HTR-8/SVneo (cell line): ENCODE results near the gene CST3.
A peak's percentile ranks its signal among the peaks of the same experiment; 100 is the strongest.
"Not testable (repeated sequence)": the region's sequence is repeated elsewhere in the genome, so short reads cannot be mapped to it uniquely, and the experiment has no call there.

ENCODE experiments used
- DNase-seq: peaks from one replicate; pipeline ENCODE4 v3.0.0; 2011; ENCODE audit warnings: low spot score, mixed read lengths; ENCODE audit not compliant: insufficient read length
- FAIRE-seq: peaks from 2 replicates; lab custom pipeline; 2011; peaks lifted over from hg19 to GRCh38; lab: Jason Lieb, UNC

CST3 gene

DNA sequence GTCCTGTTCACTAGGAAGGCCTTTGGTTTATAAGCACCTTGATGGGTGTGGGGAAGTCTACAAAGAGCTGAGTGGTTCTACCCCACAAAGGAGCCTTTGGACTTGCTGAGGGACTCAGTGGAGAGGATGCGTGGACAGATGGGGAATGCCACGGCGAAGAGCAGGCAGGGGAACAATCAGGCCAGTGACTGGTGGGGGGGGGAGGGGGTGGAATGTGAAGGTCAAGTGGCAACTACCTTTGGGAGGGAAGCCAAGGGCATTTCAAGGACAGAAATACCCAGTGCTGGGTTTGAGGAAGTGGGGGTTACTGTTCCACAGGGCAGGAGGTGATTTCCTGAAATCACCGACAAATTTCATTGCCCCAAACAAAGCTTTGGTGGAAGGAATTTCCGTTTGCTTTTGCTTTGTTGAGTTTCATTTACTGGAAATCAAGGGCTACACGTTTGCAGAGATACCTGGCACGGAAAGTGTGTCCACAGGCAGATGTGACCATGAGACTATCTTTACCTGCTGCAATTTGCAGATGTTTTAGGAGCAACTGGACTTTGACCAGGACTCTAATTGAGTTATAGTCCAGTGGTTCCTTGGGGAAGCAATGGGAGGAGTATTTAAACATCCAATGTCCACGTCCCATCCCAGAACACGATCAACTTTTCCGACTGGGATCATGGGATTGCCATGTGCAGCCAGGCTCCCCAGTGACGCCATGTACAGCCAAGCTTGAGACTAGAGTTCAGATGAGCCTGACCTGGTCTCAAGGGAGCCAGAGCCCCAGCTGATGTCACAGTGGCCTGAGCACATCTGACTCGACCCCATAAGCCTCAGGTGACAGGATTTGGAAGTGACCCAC lies 8.0 kb downstream of the CST3 start:
- DNase-seq (no peak), FAIRE-seq (no peak)

GRCh38 chr20:23629017-23629541 lies 8.7 kb downstream of the CST3 start:
- FAIRE-seq: no peak
- DNase-seq: no peak

DNA sequence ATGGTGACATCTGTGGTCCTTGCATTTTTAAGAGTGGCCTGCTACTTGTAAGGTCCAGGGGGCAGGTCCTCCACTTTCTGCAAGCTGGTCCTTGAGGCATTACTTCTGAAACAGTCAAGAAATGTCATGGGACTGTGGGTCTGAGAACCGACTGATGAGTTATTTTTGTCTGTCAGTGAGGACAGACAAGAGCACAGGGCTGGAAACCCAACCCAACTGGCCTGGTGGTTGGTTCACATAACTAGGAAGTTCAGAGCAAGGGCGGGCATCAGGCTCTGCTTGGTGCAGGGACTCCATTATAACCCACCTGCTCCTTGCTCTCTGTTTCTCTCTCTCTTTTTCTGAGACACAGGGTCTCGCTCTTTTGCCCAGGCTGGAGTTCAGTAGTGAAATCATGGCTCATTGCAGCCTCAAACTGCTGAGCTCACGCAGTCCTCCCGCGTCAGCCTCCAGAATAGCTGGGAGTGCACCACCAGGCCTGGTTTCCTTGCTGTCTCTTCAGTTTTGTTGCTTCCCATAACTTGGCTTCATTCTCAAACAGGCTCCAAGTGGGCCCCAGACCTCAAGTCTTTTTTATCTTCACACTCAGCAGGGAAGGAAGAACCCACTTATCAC lies 9.2 kb downstream of the CST3 start:
- no peak for DNase-seq

GRCh38 chr20:23627501-23627900 lies 10.3 kb downstream of the CST3 start:
- DNase-seq (no peak), FAIRE-seq (no peak)

More for the DNA sequence above, 9.2 kb downstream of the CST3 start:
- FAIRE-seq: no peak

- FAIRE-seq (no peak), DNase-seq (no peak)
Measured at GRCh38 chr20:23626040-23626620, 11.6 kb downstream of the CST3 start.

DNA sequence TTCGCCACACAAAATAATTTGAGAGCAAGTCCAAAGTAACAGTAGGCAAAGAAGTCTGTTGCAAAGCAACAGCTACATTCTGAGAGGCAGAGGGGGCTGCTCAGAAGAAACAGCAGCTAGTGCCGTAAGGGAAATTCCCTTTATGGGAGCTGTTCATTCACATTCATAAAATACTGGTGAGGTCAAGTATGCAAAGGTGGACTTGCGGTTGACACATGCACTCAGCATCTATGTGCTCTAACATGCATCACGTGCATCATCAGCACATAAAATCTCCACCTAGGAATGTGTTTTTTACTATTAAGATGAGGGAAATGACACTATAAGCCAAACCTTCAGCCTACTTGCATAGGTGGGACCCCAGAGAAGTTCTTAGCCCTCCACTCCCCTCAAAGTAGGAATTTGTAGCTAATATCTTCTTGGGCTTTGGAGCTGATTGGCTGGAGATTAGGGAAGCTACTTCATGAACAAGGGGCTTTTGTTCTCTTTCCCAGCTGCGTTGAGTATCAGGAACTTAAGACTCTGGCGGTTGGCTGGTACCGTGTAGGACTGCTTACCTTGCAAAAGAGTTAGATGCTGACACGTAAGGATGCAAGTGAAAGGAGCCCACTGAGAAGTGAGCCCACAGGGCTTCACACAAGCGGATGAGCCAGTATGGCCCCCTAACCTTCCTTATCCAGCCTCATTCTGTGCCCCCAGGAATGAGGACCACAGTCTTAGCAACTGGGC lies 12.4 kb downstream of the CST3 start:
- DNase-seq (no peak), FAIRE-seq (no peak)

DNA sequence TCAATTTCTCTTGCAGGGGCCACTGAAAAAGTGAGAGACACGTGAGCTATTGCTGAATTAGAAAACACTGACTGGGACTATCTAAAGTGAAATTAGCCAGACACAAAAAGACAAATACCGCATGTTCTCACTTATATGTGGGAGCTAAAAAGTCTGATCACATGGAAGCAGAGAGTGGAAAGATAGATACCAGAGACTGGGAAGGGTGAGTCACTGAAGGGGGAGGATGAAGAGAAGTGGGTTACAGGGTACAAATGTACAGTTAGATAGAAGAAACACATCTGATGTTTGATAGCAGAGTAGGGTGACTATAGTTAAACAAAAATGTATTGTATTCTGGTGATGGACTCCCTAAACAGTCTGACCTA lies 13.4 kb downstream of the CST3 start:
- no peak for FAIRE-seq
- no peak for DNase-seq

DNA sequence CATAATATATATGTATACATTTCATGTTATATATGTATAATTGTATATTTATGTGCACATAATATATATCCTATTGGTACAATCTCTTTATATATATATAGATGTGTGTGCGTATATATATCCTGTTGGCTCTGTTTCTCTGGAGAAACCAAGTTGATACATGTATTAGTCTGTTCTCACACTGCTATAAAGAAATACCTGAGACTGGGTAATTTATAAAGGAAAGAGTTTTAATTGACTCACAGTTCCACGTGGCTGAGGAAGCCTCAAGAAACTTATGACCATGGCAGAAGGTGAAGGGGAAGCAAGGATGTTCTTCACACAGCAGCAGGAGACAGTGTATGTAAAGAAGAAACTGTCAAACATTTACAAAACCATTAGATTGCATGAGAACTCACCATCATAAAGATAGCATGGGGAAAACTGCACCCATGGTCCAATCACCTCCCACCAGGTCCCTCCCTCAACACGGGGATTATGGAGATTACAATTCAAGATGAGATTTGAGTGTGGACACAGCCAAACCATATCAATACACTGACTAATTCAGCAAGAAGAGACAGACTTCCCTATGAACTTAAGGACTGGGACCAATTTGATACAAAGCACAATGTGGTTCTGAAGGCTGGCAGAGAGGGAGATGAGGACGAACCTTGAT lies 14.0 kb downstream of the CST3 start:
- FAIRE-seq: no peak
- DNase-seq: no peak

- FAIRE-seq (no peak), DNase-seq (peak; percentile 67)
Measured at GRCh38 chr20:23622839-23623343, 14.9 kb downstream of the CST3 start.

DNA sequence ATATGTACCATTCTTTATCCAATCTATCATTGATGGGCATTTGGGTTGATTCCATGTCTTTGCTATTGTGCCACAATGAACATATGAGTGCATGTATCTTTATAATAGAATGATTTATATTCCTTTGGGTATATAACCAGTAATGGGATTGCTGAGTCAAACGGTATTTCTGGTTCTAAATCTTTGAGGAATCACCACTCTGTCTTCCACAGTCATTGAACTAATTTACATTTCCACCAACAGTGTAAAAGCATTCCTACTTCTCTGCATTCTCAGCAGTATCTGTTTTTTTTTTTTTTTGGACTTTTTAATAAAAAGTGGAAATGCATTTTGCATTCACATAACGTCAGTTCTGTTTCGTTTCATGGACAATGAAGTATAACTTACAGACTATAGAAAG lies 15.4 kb downstream of the CST3 start:
- DNase-seq, FAIRE-seq: not testable (repeated sequence)

GRCh38 chr20:23620670-23621386 lies 16.9 kb downstream of the CST3 start:
- not testable (repeated sequence) for FAIRE-seq, DNase-seq

DNA sequence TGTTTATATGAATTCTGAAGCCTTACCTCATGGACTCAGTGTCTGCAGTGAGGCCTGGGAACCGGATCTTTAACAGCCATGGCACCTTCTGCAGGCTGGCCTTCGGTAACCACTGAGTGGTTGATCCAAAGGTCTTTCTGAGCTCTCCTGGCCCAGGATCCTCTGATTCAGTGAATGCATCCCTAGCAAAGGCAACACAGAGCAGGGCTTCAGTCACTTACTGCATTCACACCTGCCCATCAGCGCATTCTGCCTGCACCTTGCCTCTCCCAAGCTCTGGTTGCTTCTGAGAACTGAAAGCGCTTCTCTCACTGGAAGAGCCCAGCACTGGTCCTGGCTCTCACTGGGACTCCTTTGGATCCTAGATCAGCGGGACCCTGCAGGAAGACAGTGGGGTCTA lies 23.6 kb downstream of the CST3 start:
- DNase-seq (no peak), FAIRE-seq (no peak)

GRCh38 chr20:23613676-23614075 lies 24.1 kb downstream of the CST3 start:
- FAIRE-seq (no peak), DNase-seq (no peak)

- FAIRE-seq (no peak), DNase-seq (no peak)
Measured at GRCh38 chr20:23612396-23612795, 25.4 kb downstream of the CST3 start.

DNA sequence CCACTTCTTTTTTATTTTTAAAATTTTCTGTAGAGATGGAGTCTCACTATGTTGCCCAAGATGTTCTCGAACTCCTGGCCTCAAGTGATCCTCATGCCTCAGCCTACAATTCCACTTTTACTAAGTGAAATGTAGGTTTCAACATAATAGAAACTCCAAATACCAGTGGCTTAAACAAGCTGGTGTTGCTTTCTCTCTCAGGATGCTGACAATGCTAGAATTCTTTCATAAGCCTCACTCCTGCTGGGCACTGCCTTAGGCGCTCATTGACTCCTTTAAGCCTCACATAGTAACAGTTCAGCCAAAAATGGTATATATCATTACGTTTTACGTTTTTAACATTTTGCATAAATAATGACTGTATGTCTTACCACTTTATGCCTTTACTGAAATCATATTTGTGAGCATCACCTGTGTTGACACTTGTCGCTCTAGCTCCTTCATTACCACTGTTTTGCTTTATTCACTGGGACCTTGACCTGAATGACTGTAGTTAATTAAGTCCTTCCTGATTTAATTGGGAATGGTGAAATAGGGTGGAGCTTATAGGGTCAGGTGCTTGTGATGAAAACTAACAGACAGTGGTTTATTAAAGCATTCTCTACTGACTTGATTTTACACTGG lies 28.2 kb downstream of the CST3 start:
- FAIRE-seq: no peak
- DNase-seq: no peak

DNA sequence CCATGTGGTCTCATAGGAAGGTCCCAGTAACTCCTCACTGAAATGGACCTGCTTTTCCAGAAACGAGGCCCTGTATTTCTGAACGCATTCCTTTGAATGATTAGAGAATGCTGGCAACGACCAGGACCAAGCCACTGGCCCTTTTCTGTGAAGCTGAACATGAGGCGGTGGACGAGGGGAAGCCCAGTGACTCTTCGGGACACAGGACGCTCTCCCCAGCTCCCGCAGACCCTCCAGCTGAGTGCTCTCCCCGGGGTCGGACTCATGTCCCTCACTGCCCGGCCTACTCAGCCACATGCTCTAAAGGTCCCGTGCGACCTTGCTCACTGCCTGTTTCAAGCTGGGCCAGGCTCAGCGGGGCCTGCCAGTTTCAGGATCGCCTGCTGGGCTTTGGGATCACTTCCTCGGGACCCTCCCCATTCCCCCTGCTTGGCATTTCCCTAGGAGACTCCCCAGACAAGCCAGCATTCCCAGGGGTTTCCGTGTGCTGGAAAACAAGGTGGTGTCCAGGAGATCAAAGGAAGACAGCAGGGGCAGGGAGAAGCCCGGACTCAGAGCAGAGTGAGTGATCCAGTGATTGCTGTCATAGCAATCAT lies 29.4 kb downstream of the CST3 start:
- DNase-seq (no peak), FAIRE-seq (no peak)

- DNase-seq: no peak
- FAIRE-seq: no peak
Measured at GRCh38 chr20:23607497-23608245, 30.1 kb downstream of the CST3 start.

DNA sequence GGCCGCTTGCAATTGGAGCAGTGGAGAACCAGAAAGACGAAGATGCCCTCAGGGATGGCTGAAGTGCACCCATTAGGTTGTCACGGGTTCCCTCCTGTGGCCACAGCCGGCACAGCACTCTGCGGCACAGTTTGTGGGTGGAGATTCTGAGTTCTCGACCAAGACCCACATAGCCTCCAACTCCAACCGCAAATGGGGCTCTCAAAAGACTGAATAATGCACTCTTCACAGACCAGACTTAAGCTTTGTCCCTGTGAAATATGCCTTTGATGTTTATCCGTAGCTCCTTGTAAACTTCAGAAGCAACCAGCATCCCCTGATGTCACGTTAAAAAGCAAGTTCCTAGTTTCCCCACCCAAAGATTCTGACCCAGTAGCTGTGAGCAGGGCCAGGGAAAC lies 31.1 kb downstream of the CST3 start:
- FAIRE-seq: peak; percentile 88

More for the DNA sequence above, 31.1 kb downstream of the CST3 start:
- peak; percentile 84 for DNase-seq
